ENCODE data around the gene MEGF11. TPM values are rescaled to one million over a fixed set of nuclear protein-coding genes. Genes with fewer than 3 reads are reported as not detected.

MEGF11 gene
- polyA plus RNA-seq, 3 donors: not detected

- no peak overlapping the region for H3K4me3 Mint-ChIP-seq
- Histone ChIP-seq H3K9ac (ENCODE audit: insufficient read depth, low read length, poor library complexity, severe bottlenecking) (no peak overlapping the region), H3K9me3 (replicated peaks in 1 of 2; ENCODE audit: control insufficient read depth in 1 of 2, insufficient read depth in 1 of 2, low read length in 2 of 2) (no peaks in the 10 kb centered on the region), H3K36me3 (replicated peaks in 1 of 2; ENCODE audit: control insufficient read depth in 1 of 2, insufficient read depth in 2 of 2, low read length in 2 of 2) (no peaks in the 10 kb centered on the region), H2AFZ (ENCODE audit: insufficient read depth, low read depth, low read length, poor library complexity, severe bottlenecking) (no peak overlapping the region), H3K27ac (ENCODE audit: low read depth in 1 of 2, low read length in 2 of 2) (no peak overlapping the region), H3K4me3 (replicated peaks in 1 of 3; ENCODE audit: low read depth in 2 of 3, low read length in 3 of 3) (no peak overlapping the region), H3K4me1 (ENCODE audit: control insufficient read depth in 1 of 2, insufficient read depth in 2 of 2, low read length in 2 of 2) (no peaks in the 10 kb centered on the region), H3K79me2 (ENCODE audit: insufficient read depth, low read length) (no peaks in the 10 kb centered on the region), H3K27me3 (ENCODE audit: control insufficient read depth in 2 of 2, insufficient read depth in 2 of 2, low read length in 2 of 2) (no peaks in the 10 kb centered on the region), H3K4me2 (replicated peaks; ENCODE audit: extremely low read depth, low read length, poor library complexity, severe bottlenecking) (no peak overlapping the region), H4K20me1 (ENCODE audit: insufficient read depth, low read length) (no peaks in the 10 kb centered on the region)
- H3K9me3 Mint-ChIP-seq: peaks cover 0 to 4% (median 0%) of the 10 kb centered on the region in 7 donors
- peaks cover 4% of the 10 kb centered on the region for H3K4me1 Mint-ChIP-seq
- intact Hi-C loops (cut with micrococcal nuclease): no loop called here
- no peaks in the 10 kb centered on the region for H3K36me3 Mint-ChIP-seq
- peaks cover 15 to 17% (median 17%) of the 10 kb centered on the region in 3 donors for H3K27me3 Mint-ChIP-seq (ENCODE audit: low read depth in 3 of 3)
- H3K27ac Mint-ChIP-seq: no peak overlapping the region
- WGBS (ENCODE audit: insufficient coverage): 81% methylated on average over 7 of the region's 9 CpGs
- no peak for DNase-seq
- TF ChIP-seq CTCF (IDR thresholded peaks at IDR 0.05): no peak
Observed at GRCh38 chr15:66234798-66235197, 18.8 kb downstream of the MEGF11 start.

- Histone ChIP-seq H3K4me2 (replicated peaks; ENCODE audit: extremely low read depth, low read length, poor library complexity, severe bottlenecking) (no peak overlapping the region), H2AFZ (ENCODE audit: insufficient read depth, low read depth, low read length, poor library complexity, severe bottlenecking) (no peak overlapping the region), H3K27ac (ENCODE audit: low read depth in 1 of 2, low read length in 2 of 2) (no peak overlapping the region), H3K4me3 (replicated peaks in 1 of 3; ENCODE audit: low read depth in 2 of 3, low read length in 3 of 3) (no peak overlapping the region), H3K9ac (ENCODE audit: insufficient read depth, low read length, poor library complexity, severe bottlenecking) (no peak overlapping the region), H3K9me3 (replicated peaks in 1 of 2; ENCODE audit: control insufficient read depth in 1 of 2, insufficient read depth in 1 of 2, low read length in 2 of 2) (no peaks in the 10 kb centered on the region), H3K36me3 (replicated peaks in 1 of 2; ENCODE audit: control insufficient read depth in 1 of 2, insufficient read depth in 2 of 2, low read length in 2 of 2) (no peaks in the 10 kb centered on the region), H3K4me1 (ENCODE audit: control insufficient read depth in 1 of 2, insufficient read depth in 2 of 2, low read length in 2 of 2) (no peaks in the 10 kb centered on the region), H3K79me2 (ENCODE audit: insufficient read depth, low read length) (no peaks in the 10 kb centered on the region), H3K27me3 (ENCODE audit: control insufficient read depth in 2 of 2, insufficient read depth in 2 of 2, low read length in 2 of 2) (no peaks in the 10 kb centered on the region), H4K20me1 (ENCODE audit: insufficient read depth, low read length) (no peaks in the 10 kb centered on the region)
- H3K36me3 Mint-ChIP-seq: no peaks in the 10 kb centered on the region
- WGBS (ENCODE audit: insufficient coverage): 92% methylated on average over 7 of the region's 14 CpGs
- no peak for TF ChIP-seq CTCF (IDR thresholded peaks at IDR 0.05)
- intact Hi-C loops (cut with micrococcal nuclease): no loop called here
- H3K27ac Mint-ChIP-seq: peak overlapping the region in 2 of 7 donors; percentile 7 to 23
- H3K9me3 Mint-ChIP-seq: peaks cover 0 to 5% (median 0%) of the 10 kb centered on the region in 7 donors
- DNase-seq: peak in 2 of 3 donors; percentile 17 to 56
- peaks cover 15 to 20% (median 17%) of the 10 kb centered on the region in 3 donors for H3K27me3 Mint-ChIP-seq (ENCODE audit: low read depth in 3 of 3)
- H3K4me3 Mint-ChIP-seq: no peak overlapping the region
- H3K4me1 Mint-ChIP-seq: peaks cover 4% of the 10 kb centered on the region
Observed at GRCh38 chr15:66233487-66234415, 19.8 kb downstream of the MEGF11 start.
